ENCODE results near the gene NME9.

NME9 gene

DNA sequence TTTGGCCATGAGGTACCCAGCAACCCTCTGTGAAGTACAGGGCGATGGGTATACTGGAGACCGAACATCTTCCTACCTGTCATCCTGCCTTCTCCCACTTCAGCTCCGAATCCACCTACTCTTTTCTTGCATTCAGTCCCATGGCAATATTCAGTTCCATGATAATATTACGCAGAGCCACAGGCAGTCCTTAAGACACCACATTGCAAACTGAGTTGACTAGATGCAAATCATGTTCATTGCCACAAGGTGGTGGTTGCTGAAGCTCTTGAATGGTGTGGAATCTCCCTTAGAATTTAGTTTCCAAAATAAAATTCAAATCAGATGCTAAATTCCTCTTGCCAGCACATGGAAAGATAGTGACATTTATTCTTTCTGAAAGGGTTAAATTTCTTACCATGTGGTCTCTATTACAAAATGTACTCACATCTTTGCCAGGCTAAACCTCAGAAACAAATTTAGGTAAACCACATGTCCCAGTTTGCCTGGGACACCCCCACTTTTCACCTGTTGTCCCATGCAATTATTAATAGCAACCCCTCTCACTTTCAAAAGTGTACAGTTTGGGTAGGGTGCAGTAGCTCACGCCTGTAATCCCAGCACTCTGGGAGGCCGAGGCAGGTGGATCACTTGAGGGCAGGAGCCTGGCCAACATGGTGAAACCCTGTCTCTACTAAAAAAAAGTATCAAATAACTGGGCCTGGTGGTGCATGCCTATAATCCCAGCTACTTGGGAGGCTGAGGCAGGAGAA, 1.7 kb upstream of the NME9 start:
- no peak for DNase-seq

DNA sequence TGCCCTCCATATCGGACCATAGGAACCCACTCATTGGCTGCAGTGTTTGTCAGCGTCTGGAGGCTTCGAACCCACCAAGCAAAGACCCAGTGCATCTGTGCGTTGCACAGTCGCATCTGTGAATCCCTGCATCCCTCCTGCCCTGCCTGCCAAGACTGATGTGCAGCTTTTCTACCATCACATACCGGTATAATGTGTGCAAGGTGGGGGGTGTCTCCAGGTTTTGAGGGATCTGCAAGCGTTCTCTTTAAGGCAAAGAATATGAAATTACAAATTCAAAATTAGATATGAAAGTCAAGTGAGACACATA, 288 bp upstream of the NME9 start:
- DNase-seq = no peak

DNA sequence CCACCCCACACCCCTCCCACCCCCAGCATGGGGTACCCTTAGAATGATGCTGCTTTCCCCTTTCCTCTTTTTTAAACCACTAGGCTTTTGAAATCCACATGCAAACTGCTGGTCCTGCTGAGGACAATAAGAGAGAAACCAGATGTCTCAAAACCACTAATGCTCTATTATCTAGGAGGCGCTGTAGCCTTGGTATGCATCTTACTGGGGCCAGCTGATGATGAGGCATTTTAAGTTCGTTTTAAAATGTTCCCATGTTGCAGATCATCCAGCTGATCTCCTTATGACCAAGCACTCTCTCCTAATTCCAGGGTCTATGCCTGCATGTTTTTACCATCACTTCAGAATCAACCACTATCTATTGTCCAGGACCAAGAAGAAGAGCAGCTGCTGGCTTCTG, 1.3 kb downstream of the NME9 start:
- no peak for DNase-seq

DNA sequence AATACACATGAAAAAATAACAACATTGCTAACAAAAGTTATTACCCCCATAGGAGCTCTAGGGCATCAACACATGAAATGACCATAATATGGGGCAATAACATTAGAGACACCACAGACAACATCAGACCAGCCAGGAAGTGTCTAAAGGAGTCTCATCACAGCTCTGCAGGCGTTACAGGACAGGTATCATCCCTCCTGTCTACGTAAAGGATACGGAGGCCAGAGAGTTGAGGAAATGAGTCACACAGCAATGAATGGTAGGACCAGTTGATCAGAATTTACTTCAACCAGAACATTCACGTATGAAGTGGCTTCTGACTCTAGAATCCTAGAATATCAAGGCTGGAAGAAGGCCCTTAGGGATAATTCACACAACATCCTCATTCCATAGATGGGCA, 1.8 kb downstream of the NME9 start:
- DNase-seq = no peak

DNA sequence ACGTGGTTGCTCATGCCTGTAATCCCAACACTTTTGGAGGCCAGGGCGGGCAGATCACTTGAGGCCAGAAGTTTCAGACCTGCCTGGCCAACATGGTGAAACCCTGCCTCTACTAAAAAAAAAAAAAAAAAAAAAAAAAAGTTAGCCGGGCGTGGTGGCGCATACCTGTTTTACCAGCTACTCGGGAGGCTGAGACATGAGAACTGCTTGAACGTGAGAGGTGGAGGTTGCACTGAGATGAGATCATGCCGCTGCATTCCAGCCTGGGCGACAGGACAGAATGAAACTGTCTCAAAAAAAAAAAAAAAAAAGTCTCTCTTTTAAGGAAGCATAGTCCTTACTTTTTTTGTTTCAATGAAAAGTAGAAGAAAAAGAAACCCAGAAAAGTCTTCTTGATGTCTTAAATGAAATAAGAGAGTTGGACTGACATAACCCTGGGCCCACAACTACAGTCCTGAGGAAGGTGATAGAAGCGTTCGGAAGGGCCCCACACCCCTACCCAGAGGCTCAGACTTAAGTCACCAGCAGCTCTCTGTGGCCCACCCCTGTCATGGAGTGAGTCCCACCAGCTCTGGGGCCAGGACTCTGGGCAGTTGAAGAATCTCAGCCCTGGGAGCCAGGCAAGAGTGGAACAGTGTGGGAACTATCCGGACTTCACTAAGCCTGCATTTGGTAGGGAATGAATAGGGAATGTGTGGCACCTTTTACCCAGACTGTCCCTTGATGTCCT, 2.6 kb downstream of the NME9 start:
- no peak for DNase-seq

DNA sequence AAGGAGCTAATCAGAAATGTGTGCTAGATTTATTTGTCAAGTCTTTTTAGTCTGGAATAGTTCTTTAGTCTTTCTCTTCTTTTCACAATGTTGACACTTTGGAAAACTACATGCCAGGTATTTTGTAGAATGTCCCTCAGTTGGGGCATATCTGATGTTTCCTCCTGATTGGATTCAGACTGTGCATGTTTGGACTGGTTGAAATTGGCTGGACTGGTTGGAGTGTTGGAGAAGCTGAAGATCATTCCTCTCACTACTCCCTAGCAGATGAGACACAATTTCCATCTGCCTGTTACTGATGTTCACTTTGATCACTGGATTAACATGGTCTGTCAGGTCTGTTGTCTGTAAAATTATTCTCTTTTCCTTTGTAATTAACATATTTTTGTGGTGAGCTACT, 3.7 kb downstream of the NME9 start:
- no peak for DNase-seq

DNA sequence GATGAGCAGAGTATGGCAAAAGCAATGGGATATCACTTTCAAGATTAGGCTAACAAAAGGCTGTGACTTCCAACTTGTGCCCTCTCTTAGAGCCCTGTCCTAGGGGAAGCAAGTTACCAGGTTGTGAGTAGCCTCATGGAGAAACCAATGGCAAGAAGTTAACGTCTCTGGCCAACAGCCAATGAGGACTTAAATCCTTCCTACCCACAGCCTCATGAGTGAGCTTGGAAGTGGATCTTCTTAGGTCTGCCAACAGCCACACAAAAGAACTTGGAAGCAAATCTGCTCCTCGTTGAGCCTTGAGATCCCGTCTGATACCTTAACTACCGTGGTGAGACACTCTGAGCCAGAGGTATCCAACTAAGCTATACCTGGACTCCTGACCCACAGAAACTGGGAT, 5.7 kb downstream of the NME9 start:
- DNase-seq = no peak

DNA sequence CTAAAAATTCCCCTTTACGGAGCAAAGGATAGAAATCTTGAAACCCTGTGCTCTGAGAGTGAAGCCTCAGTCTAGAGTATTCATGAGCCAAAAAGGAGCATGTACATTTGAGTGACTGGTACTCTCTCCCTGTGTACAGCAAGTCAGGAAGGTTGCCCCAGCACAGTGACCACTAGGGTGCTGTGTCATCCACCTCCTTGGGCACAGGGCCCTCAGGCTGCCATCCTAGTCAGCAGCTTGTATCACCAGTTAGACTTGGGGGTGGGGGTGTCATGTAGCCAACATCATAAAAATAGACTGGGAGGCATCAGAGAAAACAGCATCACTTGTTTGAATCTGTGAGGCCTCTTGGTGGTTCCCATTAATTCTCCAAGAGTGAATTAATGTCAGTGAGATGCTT, 12.0 kb downstream of the NME9 start:
- no peak for DNase-seq

DNA sequence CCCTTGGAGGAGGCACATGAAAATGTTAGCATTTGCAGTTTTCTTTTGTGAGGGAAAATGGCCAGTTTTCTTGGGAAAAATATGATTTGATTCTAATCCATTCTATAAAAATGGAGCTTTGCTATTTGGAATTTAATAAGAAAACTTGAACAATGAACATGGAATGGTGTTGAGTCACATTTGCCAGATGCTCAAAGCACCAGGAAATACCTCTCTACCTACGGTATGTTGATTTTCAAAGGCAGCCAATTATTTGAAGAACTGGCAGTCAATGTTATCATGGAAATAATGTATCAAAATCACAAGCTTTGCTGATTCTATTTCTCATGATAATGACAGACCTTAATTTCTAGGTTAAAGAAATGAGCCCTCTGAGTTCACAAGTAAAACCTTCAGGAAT, 14.9 kb downstream of the NME9 start:
- no peak for DNase-seq

DNA sequence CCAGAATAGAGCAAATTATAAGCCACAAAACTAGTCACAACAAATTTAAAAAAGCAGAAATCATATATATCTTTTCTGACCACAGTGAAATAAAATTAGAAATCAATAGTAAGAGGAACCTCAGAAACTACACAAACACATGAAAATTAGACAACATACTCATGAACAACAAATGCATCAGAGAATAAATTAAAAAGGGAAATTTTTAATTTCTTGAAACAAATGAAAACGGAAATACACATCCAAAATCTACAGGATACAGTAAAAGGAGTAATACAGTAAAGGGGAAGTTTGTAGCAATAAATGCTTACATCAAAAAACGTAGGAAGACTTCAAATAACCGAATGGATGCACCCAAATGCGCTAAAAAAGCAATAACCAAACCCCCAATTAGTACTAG, 19.2 kb downstream of the NME9 start:
- DNase-seq = no peak

DNA sequence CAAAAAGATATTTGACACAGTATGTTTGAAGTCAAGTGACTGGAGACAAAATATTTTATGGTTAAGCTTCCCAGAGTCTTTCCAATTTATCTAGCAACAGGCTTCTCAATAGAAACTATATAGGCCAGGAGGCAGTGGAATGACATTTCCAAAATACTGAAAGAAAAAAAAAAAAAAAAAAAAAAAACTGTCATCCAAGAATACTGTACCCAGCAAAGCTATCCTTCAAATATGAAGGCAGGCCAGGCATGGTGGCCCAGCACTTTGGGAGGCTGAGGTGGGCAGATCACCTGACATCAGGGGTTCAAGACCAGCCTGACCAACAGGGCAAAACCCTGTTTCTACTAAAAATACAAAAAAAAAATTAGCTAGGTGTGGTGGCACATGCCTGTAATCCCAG, 20.9 kb downstream of the NME9 start:
- no peak for DNase-seq

DNA sequence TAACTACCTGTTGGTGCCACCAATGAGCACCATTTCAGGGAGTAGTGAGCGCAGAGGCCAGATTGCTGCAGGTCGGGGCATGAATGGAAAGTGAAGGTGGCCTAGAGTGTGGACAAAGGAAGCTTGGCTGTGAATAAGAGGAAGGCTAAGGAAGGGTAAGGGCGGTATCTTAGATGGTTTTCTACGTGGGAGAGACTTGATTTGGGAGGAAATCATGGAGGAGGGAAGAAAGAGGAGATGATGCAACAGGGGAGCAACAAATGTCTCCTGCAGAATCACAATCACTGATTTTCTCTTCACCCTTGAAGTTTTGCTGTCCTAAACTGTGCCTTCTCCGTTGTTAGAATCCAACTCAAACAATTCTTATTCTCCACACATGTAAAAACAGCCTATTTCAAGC, 21.8 kb downstream of the NME9 start:
- no peak for DNase-seq

DNA sequence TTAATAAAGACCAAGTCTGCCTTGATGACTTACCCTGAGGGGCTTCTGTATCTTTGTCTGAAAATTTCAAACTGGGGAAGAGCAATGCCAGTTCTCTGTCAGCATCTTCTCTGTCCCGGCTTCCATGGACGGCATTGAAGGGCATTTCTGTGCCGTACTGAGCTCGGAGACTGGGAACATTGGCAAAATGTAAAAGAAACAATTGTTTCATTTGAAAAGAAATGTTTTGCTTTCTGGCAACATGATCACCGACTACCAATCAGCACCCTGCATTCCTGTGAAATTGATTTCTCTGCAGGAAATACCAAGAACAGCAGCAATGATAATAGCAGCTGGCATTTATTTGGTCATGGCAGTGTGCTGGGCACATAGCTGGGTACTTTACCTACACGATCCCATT, 26.2 kb downstream of the NME9 start:
- no peak for DNase-seq

DNA sequence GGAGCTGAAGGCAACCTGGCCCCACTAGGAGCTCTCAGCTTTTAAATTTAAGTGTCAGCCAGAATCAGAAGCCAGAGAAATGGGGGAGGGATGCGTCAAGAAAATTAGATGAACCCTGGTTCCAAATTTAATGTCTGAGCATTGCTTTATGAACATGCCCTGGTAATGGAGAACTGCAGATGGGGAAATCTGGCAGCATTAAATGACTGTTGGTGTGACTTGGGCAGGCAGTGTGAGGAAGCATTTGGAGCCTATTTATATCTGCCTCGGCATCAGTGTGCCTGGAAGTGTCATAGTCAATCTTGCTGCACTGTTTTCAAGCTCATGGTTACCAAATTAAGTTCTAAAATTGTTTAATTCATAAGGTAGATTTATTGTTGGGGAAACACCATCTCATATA, 29.0 kb downstream of the NME9 start:
- no peak for DNase-seq

DNA sequence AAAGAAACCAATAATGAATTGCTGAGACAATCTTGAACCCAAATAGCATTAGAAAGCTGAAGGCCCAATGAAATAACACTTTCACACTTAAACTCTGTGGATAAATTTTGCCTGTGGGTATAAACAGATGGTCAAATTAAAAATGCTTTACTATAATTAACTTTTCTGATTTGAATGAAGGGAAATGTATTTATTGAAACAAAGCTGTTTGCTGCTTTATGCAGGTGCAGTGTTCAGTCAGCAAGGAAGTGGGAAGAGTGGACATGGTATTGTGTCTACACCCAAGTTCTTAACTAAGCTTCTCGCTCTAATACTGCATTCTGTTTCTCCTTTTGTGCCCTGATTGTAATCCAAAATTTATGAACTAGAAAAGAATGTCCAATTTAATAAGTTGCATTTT, 31.8 kb downstream of the NME9 start:
- no peak for DNase-seq

DNA sequence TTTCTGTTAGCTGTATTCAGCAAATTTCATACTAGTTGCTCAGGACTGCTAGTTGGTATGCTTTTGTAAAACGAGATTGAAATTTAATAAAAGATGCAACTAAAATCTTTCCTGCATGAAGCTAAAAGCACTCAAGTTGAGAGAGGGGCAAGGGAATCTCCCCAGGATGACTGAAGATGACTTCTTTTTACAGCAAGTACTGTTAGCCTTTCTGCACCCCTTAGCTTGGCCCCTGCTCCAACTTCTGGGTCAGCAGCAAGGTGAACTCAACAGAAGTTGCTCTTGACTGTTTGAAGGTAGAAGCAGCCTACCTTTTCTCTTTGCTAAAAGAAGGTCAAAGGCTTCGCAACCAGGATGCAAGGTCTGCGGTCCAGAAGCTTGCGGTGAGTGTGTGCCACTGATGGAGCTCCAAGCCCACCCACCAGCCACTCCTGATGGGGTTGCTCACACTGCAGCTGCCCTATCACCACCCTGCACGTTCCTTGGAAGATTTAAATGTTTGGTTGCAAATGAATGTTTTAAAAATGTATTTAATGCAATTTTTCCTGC, 32.5 kb downstream of the NME9 start:
- DNase-seq = no peak

DNA sequence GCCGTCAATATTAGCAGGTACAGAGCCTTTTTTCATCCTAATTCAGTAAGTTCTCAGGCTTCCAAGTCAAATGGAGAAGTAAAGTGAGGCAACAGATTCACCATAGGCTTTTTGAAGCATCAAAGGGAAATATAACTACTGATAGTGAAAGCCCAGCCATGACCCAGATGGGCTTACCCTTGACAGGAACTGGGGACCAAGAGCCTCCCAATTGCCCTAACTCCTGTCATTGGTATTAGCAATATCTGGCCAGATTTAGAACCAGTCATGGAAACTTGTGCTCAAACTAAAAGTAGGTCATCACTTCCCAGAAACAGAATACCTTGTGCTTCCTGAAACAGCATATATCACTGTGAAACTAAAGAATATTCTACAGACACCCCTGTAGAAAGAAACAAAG, 33.0 kb downstream of the NME9 start:
- no peak for DNase-seq

DNA sequence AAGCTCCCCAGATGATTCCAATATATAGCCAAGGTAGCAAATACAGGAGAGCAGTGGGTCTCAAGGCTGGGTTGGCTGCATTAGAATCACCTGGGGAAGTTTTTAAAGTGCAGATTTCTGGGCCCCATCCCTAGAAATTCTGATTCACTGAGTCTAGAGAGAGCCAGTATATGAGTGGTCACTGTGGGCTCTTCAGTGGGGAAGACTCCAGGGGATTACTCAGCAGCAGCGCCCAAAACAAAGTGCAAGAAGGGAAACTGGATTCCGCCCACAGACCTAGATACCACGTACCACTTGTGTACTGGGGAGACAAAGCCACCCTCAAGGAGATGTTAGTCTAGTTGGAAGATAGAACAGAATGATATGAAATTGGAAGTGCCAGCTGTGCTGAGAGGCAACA, 40.0 kb downstream of the NME9 start:
- DNase-seq = no peak

DNA sequence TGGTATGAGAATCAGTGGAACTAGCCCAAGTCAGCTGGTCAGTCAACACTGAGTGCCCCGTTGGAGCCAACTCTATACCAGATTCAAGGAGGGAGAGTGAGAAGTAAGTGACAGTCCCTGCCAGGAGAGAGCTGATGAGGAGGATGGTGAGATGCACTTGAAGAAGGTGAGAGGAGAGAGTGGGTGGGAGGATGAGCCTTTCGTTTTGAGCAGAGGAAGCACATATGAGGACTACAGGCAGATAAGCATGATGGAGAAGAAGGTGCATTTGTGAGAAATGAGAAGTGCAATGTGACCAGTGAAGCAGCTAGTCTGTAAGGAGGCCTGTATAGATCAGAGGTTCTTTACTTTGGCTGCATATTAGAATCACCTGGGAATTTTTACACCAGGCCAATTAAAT, 40.4 kb downstream of the NME9 start:
- DNase-seq = no peak

DNA sequence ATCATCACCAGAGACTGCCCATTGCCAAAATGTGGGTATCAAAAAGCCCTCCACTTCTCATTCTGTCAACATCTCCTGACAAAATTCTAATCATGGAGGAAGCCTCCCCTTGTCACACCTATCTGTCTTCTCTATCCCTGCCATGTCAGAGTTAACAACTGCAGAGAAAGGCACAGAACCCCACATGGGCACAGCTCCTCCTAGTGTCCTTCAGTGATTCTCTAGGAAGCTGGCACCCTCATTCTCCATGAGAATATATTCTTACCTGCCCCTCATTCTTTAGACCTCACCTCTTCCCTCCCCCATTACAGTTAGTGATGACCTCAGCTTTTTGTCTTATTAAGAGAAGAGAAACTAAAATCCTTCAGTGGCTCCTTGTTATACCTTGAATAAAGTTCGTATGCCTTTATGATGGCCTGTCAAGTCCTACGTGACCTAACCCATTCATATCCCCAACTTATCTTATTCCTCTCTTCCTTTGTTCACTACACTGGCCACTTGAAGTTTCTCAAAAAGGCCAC, 44.6 kb downstream of the NME9 start:
- DNase-seq = no peak

DNA sequence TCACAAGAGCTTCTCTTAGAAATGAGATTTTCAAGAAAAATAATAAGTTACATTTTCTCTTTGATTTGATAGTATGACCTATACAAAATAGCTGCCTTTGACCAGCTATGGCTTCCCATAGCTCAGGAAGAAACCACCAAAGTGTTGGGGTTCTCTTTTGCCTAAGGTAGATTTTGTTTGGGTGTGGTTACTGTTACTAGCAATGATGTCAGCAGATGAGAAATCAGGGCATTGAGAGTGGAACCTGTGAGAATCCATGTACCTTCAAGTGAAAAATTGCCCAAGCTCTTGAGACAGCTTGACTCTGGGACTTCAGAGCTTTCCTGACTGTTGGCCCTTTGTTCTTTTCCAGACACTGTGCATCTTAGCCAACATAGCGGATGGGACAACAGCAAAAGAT, 45.6 kb downstream of the NME9 start:
- DNase-seq = no peak

DNA sequence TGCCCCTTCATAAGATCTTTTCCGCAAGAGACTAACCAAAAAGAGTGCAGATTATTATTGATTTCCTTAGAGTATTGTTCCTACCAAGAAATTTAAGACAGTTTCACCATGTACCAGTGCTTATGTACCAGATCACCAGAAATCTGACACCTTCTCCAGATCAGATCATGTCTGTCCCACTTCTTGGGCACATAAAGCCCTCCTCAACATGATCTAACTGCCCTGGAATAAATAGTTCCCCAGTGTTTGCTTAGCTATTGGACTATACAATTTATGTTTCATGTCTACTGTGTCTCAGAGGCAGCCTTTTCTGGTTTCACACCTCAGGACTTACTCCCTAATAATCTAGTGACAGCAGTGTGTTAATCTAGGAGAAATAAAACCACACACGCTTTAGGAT, 46.8 kb downstream of the NME9 start:
- DNase-seq = no peak

DNA sequence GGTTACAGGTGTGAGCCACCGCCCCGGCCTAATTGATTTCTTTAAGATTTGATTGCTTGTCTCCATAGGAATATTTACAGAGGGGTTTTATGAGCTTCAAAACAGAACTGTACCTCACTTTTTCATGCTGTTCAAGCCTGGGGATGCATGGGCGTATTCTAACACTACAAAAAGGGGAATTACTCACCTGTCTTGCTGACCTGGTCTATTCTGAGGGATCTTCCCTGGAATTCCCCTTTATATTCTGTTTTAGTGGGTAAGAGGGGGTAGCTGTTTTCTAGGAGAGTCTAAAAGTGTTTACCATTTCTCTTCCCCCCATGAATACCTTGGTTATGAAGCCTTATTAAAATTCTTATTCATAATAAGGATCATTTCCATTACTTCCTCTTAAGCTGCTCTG, 48.1 kb downstream of the NME9 start:
- no peak for DNase-seq

DNA sequence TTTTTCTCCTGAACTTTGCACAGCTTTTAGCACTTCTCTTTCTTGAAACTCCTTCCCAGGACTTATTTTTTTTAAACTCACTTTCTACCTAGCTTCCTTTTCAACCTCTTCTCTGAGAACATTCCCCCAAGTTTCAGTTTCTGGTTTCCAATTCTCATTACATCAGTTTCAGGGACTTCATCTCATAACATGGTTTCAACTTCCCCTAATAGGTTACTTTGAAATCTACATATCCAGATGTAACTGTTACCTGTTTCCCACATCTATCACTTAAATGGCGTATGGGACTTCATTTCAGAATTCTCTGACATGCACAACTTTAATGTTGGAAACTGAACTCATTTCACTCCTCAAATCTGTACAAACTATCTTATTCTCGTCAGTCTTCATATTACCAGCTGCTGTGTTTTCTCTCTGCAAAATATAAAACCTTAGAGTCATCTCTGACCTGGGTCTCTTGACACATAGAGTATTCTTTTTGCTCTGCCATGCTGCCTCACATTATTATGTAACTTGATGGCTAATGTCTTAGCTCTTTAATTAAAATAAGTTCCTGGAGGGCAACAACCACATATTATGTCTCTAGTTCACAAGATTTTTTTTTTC, 58.4 kb downstream of the NME9 start:
- DNase-seq = no peak

Measured in NCI-H2107 (cell line).